HG03558 (cell line): ENCODE measurements around the gene DNAI4.

Experiments
- ATAC-seq: cut with Tn5 transposase; IDR thresholded peaks from one replicate; pipeline ENCODE4 v1.9.1; 2021; ENCODE audit warnings: moderate number of reproducible peaks; ENCODE audit not compliant: unreplicated experiment; ENCODE audit errors: extremely low read depth

The DNAI4 gene

GRCh38 chr1:66773227-66773626, 151.4 kb downstream of the DNAI4 start:
- ATAC-seq: no peak

GRCh38 chr1:66770694-66771093, 154.0 kb downstream of the DNAI4 start:
- ATAC-seq: no peak

- ATAC-seq: no peak
These were observed 154.4 kb downstream of the DNAI4 start for GRCh38 chr1:66770240-66770639.

DNA sequence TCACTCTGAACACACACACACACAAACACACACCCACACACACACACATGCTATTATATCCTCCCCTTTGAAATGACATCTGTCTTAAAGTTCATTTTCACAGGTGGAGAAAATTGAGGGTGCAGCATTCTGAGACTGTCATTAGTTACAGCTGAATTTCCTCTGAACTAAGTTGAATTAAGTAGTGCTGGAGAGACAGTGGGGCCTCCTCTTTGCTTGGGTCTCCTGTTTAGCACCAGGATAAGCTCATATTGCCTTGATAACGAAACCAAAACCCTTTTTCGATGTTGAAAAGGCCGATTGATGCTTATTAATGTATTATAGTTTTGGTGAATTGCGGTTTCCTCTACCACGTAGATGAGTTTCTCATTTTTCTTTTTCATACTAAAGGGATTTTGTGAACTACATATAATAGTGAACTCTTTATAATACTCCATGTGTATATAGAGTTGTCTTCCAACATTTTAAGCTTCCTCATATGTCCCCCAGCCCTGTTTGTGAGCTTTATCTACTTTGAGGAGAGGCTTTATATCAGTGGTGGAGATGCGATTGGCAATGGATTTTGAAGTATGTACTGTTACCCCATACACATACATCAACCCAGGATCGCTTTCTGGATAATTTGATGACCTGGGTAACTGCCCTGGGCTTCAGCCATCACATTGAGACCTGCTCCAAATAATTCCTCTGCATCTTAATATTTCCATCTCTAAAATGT, 155.0 kb downstream of the DNAI4 start:
- no peak for ATAC-seq

GRCh38 chr1:66768965-66769364, 155.7 kb downstream of the DNAI4 start:
- ATAC-seq: no peak

- no peak for ATAC-seq
These were observed 157.0 kb downstream of the DNAI4 start for GRCh38 chr1:66767626-66768025.

- no peak for ATAC-seq
These were observed 159.6 kb downstream of the DNAI4 start for GRCh38 chr1:66764994-66765578.
